ENCODE data around the gene GABRA4.

GABRA4 gene
- total RNA-seq: 0 to 0.11 (median 0) reads per million in 9 experiments

- Mint-ChIP-seq H3K27ac (no peak within 1 kb of the TSS), H3K4me1 (ENCODE audit: low read depth in 2 of 2) (peaks cover 16 to 18% of the 10 kb centered on the region in 2 donors), H3K9me3 (no peaks in the 10 kb centered on the region), H3K27me3 (peaks cover 46 to 55% of the 10 kb centered on the region in 2 donors), H3K36me3 (ENCODE audit: insufficient read depth) (no peaks in the 10 kb centered on the region), H3K4me3 (peak within 1 kb of the TSS; percentile 61 to 68)
- DNase-seq (no peak), ATAC-seq (replicated peaks) (no peak)
These were observed at the start of gene GABRA4 for GRCh38 chr4:46993075-46994006. Gene GABRA4, minus strand, starts transcription at chr4:46993581. Its CDS starts 157 bp downstream, at chr4:46993424.

GRCh38 chr4:47040828-47041227, 47.4 kb upstream of the GABRA4 start:
- H3K4me1 Mint-ChIP-seq (ENCODE audit: low read depth in 2 of 2): no peaks in the 10 kb centered on the region
- H3K36me3 Mint-ChIP-seq (ENCODE audit: insufficient read depth): no peaks in the 10 kb centered on the region
- ATAC-seq (replicated peaks): no peak
- H3K4me3 Mint-ChIP-seq: no peak overlapping the region
- H3K27ac Mint-ChIP-seq: no peak overlapping the region
- H3K9me3 Mint-ChIP-seq: no peaks in the 10 kb centered on the region
- DNase-seq: no peak
- peaks cover 29 to 59% of the 10 kb centered on the region in 2 donors for H3K27me3 Mint-ChIP-seq

- no peak for ATAC-seq (replicated peaks)
- no peaks in the 10 kb centered on the region for H3K4me1 Mint-ChIP-seq (ENCODE audit: low read depth in 2 of 2)
- H3K4me3 Mint-ChIP-seq: no peak overlapping the region
- no peaks in the 10 kb centered on the region for H3K36me3 Mint-ChIP-seq (ENCODE audit: insufficient read depth)
- no peak for DNase-seq
- peaks cover 28 to 46% of the 10 kb centered on the region in 2 donors for H3K27me3 Mint-ChIP-seq
- no peak overlapping the region for H3K27ac Mint-ChIP-seq
- no peaks in the 10 kb centered on the region for H3K9me3 Mint-ChIP-seq
These were observed 44.9 kb upstream of the GABRA4 start for GRCh38 chr4:47038263-47038662.

DNA sequence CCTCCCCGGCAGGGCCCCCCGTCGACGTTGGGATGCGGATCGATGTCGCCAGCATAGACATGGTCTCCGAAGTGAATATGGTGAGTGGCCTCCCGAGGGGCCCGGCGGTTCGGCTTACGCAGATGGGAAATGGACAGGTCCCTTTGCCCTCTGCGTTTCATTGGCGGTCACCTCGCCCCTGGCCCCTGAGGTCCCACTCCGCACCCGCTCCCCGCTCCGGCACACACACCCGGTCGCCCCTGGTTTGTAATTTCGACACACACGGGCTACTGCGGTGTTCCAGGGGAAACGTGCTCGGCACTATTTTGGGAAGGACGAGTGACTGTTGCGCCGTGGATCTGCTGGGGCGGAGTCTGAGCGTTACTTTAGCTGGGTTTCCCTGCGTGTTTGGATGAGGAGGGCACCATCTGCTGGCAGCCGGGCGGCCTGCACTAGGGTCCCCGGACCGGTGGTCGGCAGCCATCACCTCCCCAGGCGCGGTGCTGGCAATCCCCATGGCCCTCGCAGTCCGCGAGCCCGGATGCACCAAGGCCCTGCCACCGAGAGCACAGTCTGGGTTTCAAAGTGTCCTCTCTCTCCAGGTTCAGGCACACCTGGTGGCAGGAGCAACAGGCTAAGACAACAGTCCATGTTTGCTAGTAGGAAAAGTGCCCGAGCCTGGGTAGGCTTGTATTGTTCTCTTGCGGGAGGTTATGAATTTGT, 39.2 kb upstream of the GABRA4 start:
- Mint-ChIP-seq H3K27ac (no peak overlapping the region), H3K36me3 (ENCODE audit: insufficient read depth) (peaks cover 10% of the 10 kb centered on the region), H3K4me3 (peak overlapping the region; percentile 58 to 84), H3K27me3 (peaks cover 43 to 56% of the 10 kb centered on the region in 2 donors), H3K4me1 (ENCODE audit: low read depth in 2 of 2) (peaks cover 20% of the 10 kb centered on the region in 2 donors), H3K9me3 (no peaks in the 10 kb centered on the region)
- peak in 2 of 3 experiments; percentile 26 to 38 for DNase-seq
- ATAC-seq (replicated peaks): peak; percentile 80

DNA sequence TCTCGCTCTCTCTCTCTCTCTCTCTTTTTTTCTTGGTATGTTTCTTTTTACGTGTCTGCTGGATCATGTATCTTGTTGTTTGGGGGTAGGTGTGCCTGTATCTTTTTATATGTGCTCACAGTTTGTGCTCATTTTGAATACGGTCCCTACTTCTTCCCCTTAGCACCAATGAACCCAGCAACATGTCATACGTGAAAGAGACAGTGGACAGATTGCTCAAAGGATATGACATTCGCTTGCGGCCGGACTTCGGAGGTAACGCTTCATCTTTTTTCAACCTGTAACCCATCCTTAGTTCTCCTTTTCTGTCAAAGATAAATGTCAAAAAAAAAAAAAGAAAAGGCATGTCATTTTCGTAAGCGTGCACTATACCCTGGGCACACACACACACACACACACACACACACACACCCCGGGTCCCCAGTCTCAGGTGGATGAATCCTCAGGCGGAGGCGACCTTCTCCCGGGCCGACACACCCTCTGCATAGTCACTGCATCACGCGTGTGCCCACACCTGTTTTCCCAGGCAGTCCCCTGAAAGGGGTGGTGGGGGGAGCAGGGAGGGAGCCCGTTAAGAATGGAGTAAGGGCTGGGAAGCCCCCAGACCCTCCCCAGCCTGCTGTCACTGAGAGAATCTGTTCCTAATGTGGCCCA, 38.5 kb upstream of the GABRA4 start:
- no peak overlapping the region for H3K27ac Mint-ChIP-seq
- DNase-seq: no peak
- H3K27me3 Mint-ChIP-seq: peaks cover 43 to 56% of the 10 kb centered on the region in 2 donors

DNA sequence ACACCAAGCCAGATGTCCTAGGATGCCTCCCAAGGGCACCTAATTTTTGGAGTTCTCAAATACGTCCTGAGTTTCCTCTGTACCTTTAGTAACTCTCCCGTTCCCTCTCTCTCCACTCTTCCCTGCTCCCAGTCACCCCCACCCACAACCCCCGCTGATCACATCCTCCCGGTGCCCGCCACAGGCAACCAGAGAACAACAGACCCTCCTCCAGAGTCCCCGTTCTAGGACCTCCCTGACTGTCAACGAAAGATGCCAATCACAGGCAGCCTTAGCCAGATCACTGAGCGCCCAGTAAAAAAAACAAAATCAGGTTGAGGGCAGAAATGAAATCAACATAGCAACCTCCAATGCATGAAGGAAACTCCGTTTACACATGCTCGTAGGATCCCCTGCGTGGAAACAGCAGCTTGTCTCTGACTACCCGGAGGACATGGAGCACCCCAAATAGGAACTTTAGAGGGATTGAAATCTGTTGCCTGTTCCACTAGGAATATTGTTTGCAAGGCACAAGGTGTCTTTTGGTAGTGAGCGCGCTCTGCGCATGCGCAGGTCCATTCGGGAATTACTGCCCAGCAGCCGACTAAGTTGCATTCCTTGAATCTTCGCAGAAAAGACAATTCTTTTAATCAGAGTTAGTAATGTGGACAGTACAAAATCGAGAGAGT, 37.8 kb upstream of the GABRA4 start, which contains the start of gene GABRB1:
Gene GABRB1 (plus strand): TSS at position 557 of the 668 bp plus-strand sequence.
- peaks cover 43 to 53% of the 10 kb centered on the region in 2 donors for H3K27me3 Mint-ChIP-seq
- ATAC-seq (replicated peaks): no peak
- H3K9me3 Mint-ChIP-seq: no peaks in the 10 kb centered on the region
- no peak for DNase-seq
- H3K4me3 Mint-ChIP-seq: peak within 1 kb of the TSS; percentile 58 to 84
- peaks cover 10% of the 10 kb centered on the region for H3K36me3 Mint-ChIP-seq (ENCODE audit: insufficient read depth)
- peaks cover 20% of the 10 kb centered on the region in 2 donors for H3K4me1 Mint-ChIP-seq (ENCODE audit: low read depth in 2 of 2)
- no peak within 1 kb of the TSS for H3K27ac Mint-ChIP-seq

More for the DNA sequence above, 38.5 kb upstream of the GABRA4 start:
- H3K9me3 Mint-ChIP-seq: no peaks in the 10 kb centered on the region
- peaks cover 10% of the 10 kb centered on the region for H3K36me3 Mint-ChIP-seq (ENCODE audit: insufficient read depth)
- peak overlapping the region; percentile 58 to 84 for H3K4me3 Mint-ChIP-seq
- peak; percentile 48 for ATAC-seq (replicated peaks)
- H3K4me1 Mint-ChIP-seq (ENCODE audit: low read depth in 2 of 2): peaks cover 20% of the 10 kb centered on the region in 2 donors

DNA sequence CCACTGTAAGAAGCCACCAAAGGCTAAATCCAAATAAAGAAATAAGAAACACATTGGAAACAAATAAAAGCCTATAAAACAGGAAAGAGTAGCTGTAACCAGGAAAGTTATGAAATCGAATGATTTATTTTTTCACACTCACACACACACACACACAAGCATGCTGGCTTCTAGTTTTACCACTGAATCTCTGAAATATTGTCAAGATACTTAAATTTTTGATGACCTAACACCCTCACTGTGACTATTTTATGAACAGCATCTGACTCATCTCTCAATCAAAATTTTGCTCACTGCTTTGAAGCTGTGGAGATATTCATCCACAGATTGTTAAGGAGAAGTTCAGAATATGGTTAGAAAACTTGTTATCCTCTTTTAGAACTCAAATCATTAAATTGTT, 24.1 kb upstream of the GABRA4 start:
- H3K9me3 Mint-ChIP-seq: no peaks in the 10 kb centered on the region
- no peaks in the 10 kb centered on the region for H3K4me1 Mint-ChIP-seq (ENCODE audit: low read depth in 2 of 2)
- no peak overlapping the region for H3K27ac Mint-ChIP-seq
- no peak overlapping the region for H3K4me3 Mint-ChIP-seq
- no peak for DNase-seq
- H3K36me3 Mint-ChIP-seq (ENCODE audit: insufficient read depth): no peaks in the 10 kb centered on the region
- no peak for ATAC-seq (replicated peaks)
- H3K27me3 Mint-ChIP-seq: no peaks in the 10 kb centered on the region

GRCh38 chr4:47017081-47017480, 23.7 kb upstream of the GABRA4 start:
- H3K27ac Mint-ChIP-seq: no peak overlapping the region
- ATAC-seq (replicated peaks) (no peak), DNase-seq (no peak)
- no peaks in the 10 kb centered on the region for H3K9me3 Mint-ChIP-seq
- H3K4me1 Mint-ChIP-seq (ENCODE audit: low read depth in 2 of 2): no peaks in the 10 kb centered on the region
- no peaks in the 10 kb centered on the region for H3K27me3 Mint-ChIP-seq
- no peak overlapping the region for H3K4me3 Mint-ChIP-seq
- H3K36me3 Mint-ChIP-seq (ENCODE audit: insufficient read depth): no peaks in the 10 kb centered on the region

DNA sequence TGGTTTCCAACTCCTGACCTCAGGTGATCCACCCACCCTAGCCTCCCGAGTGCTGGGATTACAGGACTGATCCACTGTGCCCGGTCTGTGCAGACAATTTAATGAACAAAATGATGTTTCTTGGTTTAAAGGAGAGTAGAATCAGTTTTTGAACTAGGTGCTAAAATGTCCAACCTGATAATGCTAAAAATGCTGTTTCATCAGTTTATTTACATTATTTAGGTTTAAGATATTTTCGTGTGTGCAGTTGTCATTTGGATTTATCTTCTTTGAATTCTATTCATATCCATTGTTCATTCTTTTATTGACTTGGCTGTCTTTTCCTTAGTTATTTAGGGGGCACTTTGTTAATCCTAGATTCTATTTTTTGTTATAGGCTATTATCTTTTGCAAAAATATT, 20.0 kb upstream of the GABRA4 start:
- no peak overlapping the region for H3K27ac Mint-ChIP-seq
- ATAC-seq (replicated peaks) (no peak), DNase-seq (no peak)
- H3K27me3 Mint-ChIP-seq: no peaks in the 10 kb centered on the region
- H3K4me1 Mint-ChIP-seq (ENCODE audit: low read depth in 2 of 2): peaks cover 10 to 16% of the 10 kb centered on the region in 2 donors
- no peaks in the 10 kb centered on the region for H3K9me3 Mint-ChIP-seq
- peaks cover 4% of the 10 kb centered on the region for H3K36me3 Mint-ChIP-seq (ENCODE audit: insufficient read depth)
- no peak overlapping the region for H3K4me3 Mint-ChIP-seq

- peak overlapping the region; percentile 44 to 46 for H3K27ac Mint-ChIP-seq
- H3K4me3 Mint-ChIP-seq: no peak overlapping the region
These were observed 19.3 kb upstream of the GABRA4 start for GRCh38 chr4:47012676-47013075.

GRCh38 chr4:47010912-47011446, 17.6 kb upstream of the GABRA4 start:
- ATAC-seq (replicated peaks) (peak; percentile 89), DNase-seq (no peak)
- Mint-ChIP-seq H3K36me3 (ENCODE audit: insufficient read depth) (peaks cover 4% of the 10 kb centered on the region), H3K9me3 (no peaks in the 10 kb centered on the region), H3K4me3 (peak overlapping the region; percentile 71 to 73), H3K4me1 (ENCODE audit: low read depth in 2 of 2) (peaks cover 10 to 16% of the 10 kb centered on the region in 2 donors), H3K27ac (peak overlapping the region; percentile 91 to 93), H3K27me3 (no peaks in the 10 kb centered on the region)

More at GRCh38 chr4:47012676-47013075, 19.3 kb upstream of the GABRA4 start:
- ATAC-seq (replicated peaks) (no peak), DNase-seq (no peak)
- Mint-ChIP-seq H3K9me3 (no peaks in the 10 kb centered on the region), H3K27me3 (no peaks in the 10 kb centered on the region), H3K4me1 (ENCODE audit: low read depth in 2 of 2) (peaks cover 10 to 16% of the 10 kb centered on the region in 2 donors), H3K36me3 (ENCODE audit: insufficient read depth) (peaks cover 4% of the 10 kb centered on the region)

GRCh38 chr4:47010347-47010911, 17.0 kb upstream of the GABRA4 start:
- no peak for ATAC-seq (replicated peaks)
- Mint-ChIP-seq H3K27me3 (no peaks in the 10 kb centered on the region), H3K4me1 (ENCODE audit: low read depth in 2 of 2) (peaks cover 10 to 16% of the 10 kb centered on the region in 2 donors), H3K9me3 (no peaks in the 10 kb centered on the region), H3K4me3 (peak overlapping the region; percentile 71 to 73), H3K27ac (peak overlapping the region; percentile 91 to 93), H3K36me3 (ENCODE audit: insufficient read depth) (peaks cover 4% of the 10 kb centered on the region)
- no peak for DNase-seq

All from effector memory CD8-positive, alpha-beta T cell (primary cell).